ENCODE data around the gene OLFM4.

OLFM4 gene

DNA sequence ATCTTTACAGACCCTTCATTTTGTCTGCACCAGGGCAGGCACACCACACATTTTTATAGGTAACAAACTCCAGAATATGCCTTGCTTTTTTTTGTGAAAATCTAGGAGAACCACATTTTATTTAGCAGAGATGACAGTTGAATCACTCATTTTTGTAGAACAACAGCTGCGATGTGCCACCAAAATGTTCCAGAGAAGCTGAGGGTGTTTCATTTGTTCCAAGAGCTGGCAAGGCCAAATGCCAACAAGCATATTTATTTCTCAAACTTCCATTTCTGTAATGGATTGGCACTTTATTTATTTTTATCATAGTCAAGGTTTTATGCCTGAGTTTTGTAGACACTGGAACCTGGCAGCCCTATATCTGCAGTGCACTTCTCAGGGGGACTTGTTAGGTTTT, 10.4 kb downstream of the OLFM4 start:
- CTCF ChIA-PET: no interaction called here
- H3K4me1 ChIP-seq (ENCODE audit: control insufficient read depth, insufficient read depth, low read length): peaks cover 2% of the 10 kb centered on the region; the same call in 1 of the 2 replicates

GRCh38 chr13:53041968-53042516, 13.4 kb downstream of the OLFM4 start:
- POLR2A ChIA-PET: no interaction called here
- no peaks in the 10 kb centered on the region for H3K36me3 ChIP-seq (ENCODE audit: control insufficient read depth in 2 of 2, insufficient read depth in 1 of 2, low read length in 2 of 2)
- no peaks in the 10 kb centered on the region for H3K9me3 ChIP-seq (ENCODE audit: control insufficient read depth, insufficient read depth, low read depth, low read length)
- CTCF ChIA-PET: no interaction called here
- no peak overlapping the region for H3K4me3 ChIP-seq (ENCODE audit: low read depth, low read length)
- H3K4me1 ChIP-seq (ENCODE audit: control insufficient read depth, insufficient read depth, low read length): peaks cover 4% of the 10 kb centered on the region
- no peak overlapping the region for H3K27ac ChIP-seq (ENCODE audit: extremely low read depth, low read depth, low read length)
- TF ChIP-seq ZNF211 (tag by site-specific recombination; IDR thresholded peaks at IDR 0.05; ENCODE audit: low read depth) (no peak), PRDM10 (tag by site-specific recombination; IDR thresholded peaks at IDR 0.05) (no peak), REPIN1 (tag by site-specific recombination; IDR thresholded peaks at IDR 0.05; ENCODE audit: low read depth) (no peak), BCL11B (tag by site-specific recombination; IDR thresholded peaks at IDR 0.05; ENCODE audit: low read depth) (no peak), ZNF785 (tag by site-specific recombination; IDR thresholded peaks at IDR 0.05) (no peak), ZBTB20 (tag by site-specific recombination; IDR thresholded peaks at IDR 0.05) (no peak), ZNF354C (tag by site-specific recombination; IDR thresholded peaks at IDR 0.05; ENCODE audit: borderline replicate concordance, low read depth) (no peak), ZEB2 (tag by site-specific recombination; IDR thresholded peaks at IDR 0.05) (no peak)
- TF ChIP-seq, protein P1, sequence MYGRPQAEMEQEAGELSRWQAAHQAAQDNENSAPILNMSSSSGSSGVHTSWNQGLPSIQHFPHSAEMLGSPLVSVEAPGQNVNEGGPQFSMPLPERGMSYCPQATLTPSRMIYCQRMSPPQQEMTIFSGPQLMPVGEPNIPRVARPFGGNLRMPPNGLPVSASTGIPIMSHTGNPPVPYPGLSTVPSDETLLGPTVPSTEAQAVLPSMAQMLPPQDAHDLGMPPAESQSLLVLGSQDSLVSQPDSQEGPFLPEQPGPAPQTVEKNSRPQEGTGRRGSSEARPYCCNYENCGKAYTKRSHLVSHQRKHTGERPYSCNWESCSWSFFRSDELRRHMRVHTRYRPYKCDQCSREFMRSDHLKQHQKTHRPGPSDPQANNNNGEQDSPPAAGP (tag by site-specific recombination; IDR thresholded peaks at IDR 0.05): no peak
- TF ChIP-seq, protein P2, sequence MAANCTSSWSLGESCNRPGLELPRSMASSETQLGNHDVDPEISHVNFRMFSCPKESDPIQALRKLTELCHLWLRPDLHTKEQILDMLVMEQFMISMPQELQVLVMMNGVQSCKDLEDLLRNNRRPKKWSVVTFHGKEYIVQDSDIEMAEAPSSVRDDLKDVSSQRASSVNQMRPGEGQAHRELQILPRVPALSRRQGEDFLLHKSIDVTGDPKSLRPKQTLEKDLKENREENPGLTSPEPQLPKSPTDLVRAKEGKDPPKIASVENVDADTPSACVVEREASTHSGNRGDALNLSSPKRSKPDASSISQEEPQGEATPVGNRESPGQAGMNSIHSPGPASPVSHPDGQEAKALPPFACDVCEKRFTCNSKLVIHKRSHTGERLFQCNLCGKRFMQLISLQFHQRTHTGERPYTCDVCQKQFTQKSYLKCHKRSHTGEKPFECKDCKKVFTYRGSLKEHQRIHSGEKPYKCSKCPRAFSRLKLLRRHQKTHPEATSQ (tag by site-specific recombination; IDR thresholded peaks at IDR 0.05): no peak

More for the DNA sequence above, 10.4 kb downstream of the OLFM4 start:
- no peak overlapping the region for H3K4me3 ChIP-seq (ENCODE audit: low read depth, low read length)
- POLR2A ChIA-PET: no interaction called here
- H3K9me3 ChIP-seq (ENCODE audit: control insufficient read depth, insufficient read depth, low read depth, low read length): no peaks in the 10 kb centered on the region
- H3K36me3 ChIP-seq (ENCODE audit: control insufficient read depth in 2 of 2, insufficient read depth in 1 of 2, low read length in 2 of 2): no peaks in the 10 kb centered on the region
- TF ChIP-seq ZBTB8A (tag by site-specific recombination; IDR thresholded peaks at IDR 0.05): no peak
- TF ChIP-seq PRDM10 (tag by site-specific recombination; IDR thresholded peaks at IDR 0.05): no peak
- TF ChIP-seq ZNF37A (tag by site-specific recombination; IDR thresholded peaks at IDR 0.05): no peak
- TF ChIP-seq ZBTB44 (tag by site-specific recombination; IDR thresholded peaks at IDR 0.05): no peak
- TF ChIP-seq, protein P3, sequence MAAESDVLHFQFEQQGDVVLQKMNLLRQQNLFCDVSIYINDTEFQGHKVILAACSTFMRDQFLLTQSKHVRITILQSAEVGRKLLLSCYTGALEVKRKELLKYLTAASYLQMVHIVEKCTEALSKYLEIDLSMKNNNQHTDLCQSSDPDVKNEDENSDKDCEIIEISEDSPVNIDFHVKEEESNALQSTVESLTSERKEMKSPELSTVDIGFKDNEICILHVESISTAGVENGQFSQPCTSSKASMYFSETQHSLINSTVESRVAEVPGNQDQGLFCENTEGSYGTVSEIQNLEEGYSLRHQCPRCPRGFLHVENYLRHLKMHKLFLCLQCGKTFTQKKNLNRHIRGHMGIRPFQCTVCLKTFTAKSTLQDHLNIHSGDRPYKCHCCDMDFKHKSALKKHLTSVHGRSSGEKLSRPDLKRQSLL (tag by site-specific recombination; IDR thresholded peaks at IDR 0.05): no peak
- TF ChIP-seq ZNF623 (tag by site-specific recombination; IDR thresholded peaks at IDR 0.05): no peak
- no peak overlapping the region for H3K27ac ChIP-seq (ENCODE audit: extremely low read depth, low read depth, low read length)

Measured in HEK293 (cell line).